GM12878 (cell line): Measurements from ENCODE around the gene XPNPEP2.

ENCODE experiments used
- CREB1 ChIP-seq: IDR thresholded peaks from 2 replicates; pipeline ENCODE4 v1.6.1; 2012; ENCODE audit warnings: low read depth, mild to moderate bottlenecking, inconsistent platforms
- MTA2 ChIP-seq: fragments of 450-650 bp; IDR thresholded peaks from 2 replicates; pipeline ENCODE4 v1.6.1; 2016; ENCODE audit warnings: low read depth, mild to moderate bottlenecking, moderate library complexity
- POLR2A ChIP-seq: IDR thresholded peaks from 2 replicates; pipeline ENCODE4 v1.6.1; 2011; ENCODE audit warnings: low read depth, mild to moderate bottlenecking, low read length
- SMARCA5 ChIP-seq: fragments of 450-650 bp; IDR thresholded peaks from 2 replicates; pipeline ENCODE4 v1.6.1; 2017; ENCODE audit warnings: mild to moderate bottlenecking
- SMC3 ChIP-seq: IDR thresholded peaks from 2 replicates; pipeline ENCODE4 v1.6.1; 2011; ENCODE audit warnings: low read length, improper control_type of control experiment, borderline replicate concordance
- TF ChIP-seq, protein P1 (sequence below): IDR thresholded peaks from 2 replicates; pipeline ENCODE4 v1.6.1; 2012; ENCODE audit warnings: low read depth, low read length, improper control_type of control experiment
- TF ChIP-seq, protein P2 (sequence below): fragments of 450-650 bp; conservative IDR thresholded peaks from 2 replicates; pipeline ENCODE4 v1.6.1; 2017; ENCODE audit warnings: mild to moderate bottlenecking, moderate library complexity
- TF ChIP-seq, protein P3 (sequence below), 3 experiments: IDR thresholded peaks in 2 of 3; conservative IDR thresholded peaks in 1 of 3; 2 replicates each; pipeline ENCODE4 v1.5.1; 2011; ENCODE audit warnings: low read depth in 3 of 3, low read length in 3 of 3, mild to moderate bottlenecking in 3 of 3, control low read depth in 2 of 3, moderate library complexity in 2 of 3, inconsistent platforms in 1 of 3, mixed read lengths in 1 of 3; ENCODE audit not compliant: control insufficient read depth in 2 of 3, insufficient read depth in 1 of 3; ENCODE audit errors: extremely low read depth in 1 of 3
- TF ChIP-seq, protein P4 (sequence below): IDR thresholded peaks from 2 replicates; pipeline ENCODE4 v1.6.1; 2011; ENCODE audit warnings: borderline replicate concordance, low read depth, mild to moderate bottlenecking, moderate library complexity, mixed read lengths, low read length; ENCODE audit not compliant: insufficient read depth; ENCODE audit errors: extremely low read length

DNA sequence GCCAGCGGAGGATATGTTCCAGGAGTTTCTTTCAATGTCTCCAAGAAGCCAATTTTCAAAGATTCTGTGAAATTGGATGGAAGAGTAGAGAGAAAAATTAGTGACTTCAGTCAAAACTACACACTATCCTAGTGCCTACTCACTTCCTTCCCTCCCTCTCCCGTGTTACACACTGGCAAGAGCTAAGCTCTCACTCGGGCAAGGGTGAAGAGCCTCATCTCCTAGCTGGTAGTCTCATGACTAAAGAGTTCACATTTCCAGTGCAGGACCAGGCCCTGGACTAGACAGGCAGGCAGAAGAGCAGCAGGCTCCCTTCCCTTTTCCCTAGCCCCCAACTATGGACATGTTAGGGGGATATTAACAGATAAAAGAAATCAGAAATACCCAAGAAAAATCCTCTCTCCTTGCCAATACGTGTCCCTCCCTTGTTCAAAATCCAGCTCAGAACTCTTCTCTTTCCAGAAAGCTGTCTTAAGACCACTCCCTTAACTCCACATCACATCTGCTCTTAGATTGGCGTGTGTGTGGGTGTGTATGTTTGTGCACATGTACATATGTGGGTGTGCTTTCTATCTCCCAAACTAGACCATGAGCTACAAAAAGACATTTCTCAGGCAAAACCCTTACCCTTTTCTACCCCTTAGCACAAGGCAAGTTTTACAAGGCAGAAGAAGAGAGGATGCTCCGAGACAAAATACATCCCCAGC is 75.0 kb downstream of the XPNPEP2 start:
- TF ChIP-seq POLR2A, result no peak
- TF ChIP-seq, protein P1, sequence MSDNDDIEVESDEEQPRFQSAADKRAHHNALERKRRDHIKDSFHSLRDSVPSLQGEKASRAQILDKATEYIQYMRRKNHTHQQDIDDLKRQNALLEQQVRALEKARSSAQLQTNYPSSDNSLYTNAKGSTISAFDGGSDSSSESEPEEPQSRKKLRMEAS, result no peak
- TF ChIP-seq, protein P2, sequence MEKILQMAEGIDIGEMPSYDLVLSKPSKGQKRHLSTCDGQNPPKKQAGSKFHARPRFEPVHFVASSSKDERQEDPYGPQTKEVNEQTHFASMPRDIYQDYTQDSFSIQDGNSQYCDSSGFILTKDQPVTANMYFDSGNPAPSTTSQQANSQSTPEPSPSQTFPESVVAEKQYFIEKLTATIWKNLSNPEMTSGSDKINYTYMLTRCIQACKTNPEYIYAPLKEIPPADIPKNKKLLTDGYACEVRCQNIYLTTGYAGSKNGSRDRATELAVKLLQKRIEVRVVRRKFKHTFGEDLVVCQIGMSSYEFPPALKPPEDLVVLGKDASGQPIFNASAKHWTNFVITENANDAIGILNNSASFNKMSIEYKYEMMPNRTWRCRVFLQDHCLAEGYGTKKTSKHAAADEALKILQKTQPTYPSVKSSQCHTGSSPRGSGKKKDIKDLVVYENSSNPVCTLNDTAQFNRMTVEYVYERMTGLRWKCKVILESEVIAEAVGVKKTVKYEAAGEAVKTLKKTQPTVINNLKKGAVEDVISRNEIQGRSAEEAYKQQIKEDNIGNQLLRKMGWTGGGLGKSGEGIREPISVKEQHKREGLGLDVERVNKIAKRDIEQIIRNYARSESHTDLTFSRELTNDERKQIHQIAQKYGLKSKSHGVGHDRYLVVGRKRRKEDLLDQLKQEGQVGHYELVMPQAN, result no peak
- TF ChIP-seq, protein P3, sequence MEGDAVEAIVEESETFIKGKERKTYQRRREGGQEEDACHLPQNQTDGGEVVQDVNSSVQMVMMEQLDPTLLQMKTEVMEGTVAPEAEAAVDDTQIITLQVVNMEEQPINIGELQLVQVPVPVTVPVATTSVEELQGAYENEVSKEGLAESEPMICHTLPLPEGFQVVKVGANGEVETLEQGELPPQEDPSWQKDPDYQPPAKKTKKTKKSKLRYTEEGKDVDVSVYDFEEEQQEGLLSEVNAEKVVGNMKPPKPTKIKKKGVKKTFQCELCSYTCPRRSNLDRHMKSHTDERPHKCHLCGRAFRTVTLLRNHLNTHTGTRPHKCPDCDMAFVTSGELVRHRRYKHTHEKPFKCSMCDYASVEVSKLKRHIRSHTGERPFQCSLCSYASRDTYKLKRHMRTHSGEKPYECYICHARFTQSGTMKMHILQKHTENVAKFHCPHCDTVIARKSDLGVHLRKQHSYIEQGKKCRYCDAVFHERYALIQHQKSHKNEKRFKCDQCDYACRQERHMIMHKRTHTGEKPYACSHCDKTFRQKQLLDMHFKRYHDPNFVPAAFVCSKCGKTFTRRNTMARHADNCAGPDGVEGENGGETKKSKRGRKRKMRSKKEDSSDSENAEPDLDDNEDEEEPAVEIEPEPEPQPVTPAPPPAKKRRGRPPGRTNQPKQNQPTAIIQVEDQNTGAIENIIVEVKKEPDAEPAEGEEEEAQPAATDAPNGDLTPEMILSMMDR (IDR thresholded peaks at IDR 0.05 in 2 of 3, conservative IDR thresholded peaks at IDR 0.05 in 1 of 3; ENCODE audit: control insufficient read depth in 2 of 3, extremely low read depth in 1 of 3, insufficient read depth in 1 of 3, low read depth in 3 of 3, low read length in 3 of 3), result no peak
- no peak for TF ChIP-seq SMARCA5
- TF ChIP-seq, protein P4, sequence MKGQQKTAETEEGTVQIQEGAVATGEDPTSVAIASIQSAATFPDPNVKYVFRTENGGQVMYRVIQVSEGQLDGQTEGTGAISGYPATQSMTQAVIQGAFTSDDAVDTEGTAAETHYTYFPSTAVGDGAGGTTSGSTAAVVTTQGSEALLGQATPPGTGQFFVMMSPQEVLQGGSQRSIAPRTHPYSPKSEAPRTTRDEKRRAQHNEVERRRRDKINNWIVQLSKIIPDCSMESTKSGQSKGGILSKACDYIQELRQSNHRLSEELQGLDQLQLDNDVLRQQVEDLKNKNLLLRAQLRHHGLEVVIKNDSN, result no peak
- no peak for TF ChIP-seq MTA2
- no peak for TF ChIP-seq CREB1
- no peak for TF ChIP-seq SMC3
